ENCODE data around the gene C1orf87.

Gene C1orf87

GRCh38 chr1:60049188-60049587 lies 24.4 kb downstream of the C1orf87 start:
- Mint-ChIP-seq H3K4me1 (ENCODE audit: low read depth in 2 of 2) (no peaks in the 10 kb centered on the region), H3K27me3 (peaks cover 6 to 13% of the 10 kb centered on the region in 2 donors), H3K36me3 (ENCODE audit: insufficient read depth) (no peaks in the 10 kb centered on the region), H3K4me3 (no peak overlapping the region), H3K9me3 (peaks cover 0 to 2% of the 10 kb centered on the region in 2 donors), H3K27ac (no peak overlapping the region)
- DNase-seq: no peak
- no peak for ATAC-seq (replicated peaks)

GRCh38 chr1:60044881-60045280 lies 28.7 kb downstream of the C1orf87 start:
- Mint-ChIP-seq H3K9me3 (peaks cover 0 to 2% of the 10 kb centered on the region in 2 donors), H3K36me3 (ENCODE audit: insufficient read depth) (no peaks in the 10 kb centered on the region), H3K27me3 (peaks cover 8 to 10% of the 10 kb centered on the region in 2 donors), H3K4me3 (no peak overlapping the region), H3K4me1 (ENCODE audit: low read depth in 2 of 2) (no peaks in the 10 kb centered on the region), H3K27ac (no peak overlapping the region)
- ATAC-seq (replicated peaks) (no peak), DNase-seq (no peak)

DNA sequence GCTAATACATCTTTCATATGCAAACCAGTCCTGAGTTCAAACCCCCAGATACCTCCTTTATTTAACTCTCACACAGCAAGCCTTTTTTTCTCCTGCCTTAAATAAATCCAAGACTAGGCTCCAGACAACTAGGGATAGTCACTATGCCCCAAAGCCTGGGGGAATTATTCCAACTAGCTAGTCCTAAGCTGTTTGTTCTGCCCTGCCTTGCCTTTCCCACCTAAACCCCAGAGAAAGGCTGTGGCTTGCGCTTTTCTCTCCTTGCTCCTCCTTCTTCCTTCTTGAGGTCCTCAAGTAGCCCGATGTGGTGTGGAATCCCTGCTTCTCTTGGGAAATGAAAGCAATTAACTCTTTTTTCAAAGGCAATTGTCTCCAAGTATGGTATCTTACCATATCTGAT lies 31.8 kb downstream of the C1orf87 start:
- Mint-ChIP-seq H3K27me3 (peaks cover 10 to 14% of the 10 kb centered on the region in 2 donors), H3K4me1 (ENCODE audit: low read depth in 2 of 2) (no peaks in the 10 kb centered on the region), H3K27ac (no peak overlapping the region), H3K36me3 (ENCODE audit: insufficient read depth) (no peaks in the 10 kb centered on the region), H3K4me3 (no peak overlapping the region), H3K9me3 (no peaks in the 10 kb centered on the region)
- no peak for DNase-seq
- no peak for ATAC-seq (replicated peaks)

DNA sequence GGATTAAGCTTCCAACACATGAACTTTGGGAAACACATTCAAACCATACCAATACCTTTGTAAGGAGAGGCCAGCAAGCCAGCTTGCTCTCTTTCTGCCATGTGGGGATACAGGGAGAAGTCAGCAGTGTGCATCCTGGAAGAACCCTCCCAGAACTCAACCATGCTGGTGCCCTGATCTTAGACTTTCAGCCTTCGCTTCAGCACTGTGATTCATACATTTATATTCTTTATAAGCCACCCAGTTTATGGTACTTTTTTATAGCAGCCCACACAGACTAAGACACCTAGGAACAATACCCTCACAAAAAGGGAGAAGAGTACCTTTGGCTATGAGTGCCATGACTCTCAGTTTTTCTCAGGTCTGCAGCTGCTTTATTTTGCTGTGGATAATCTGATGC lies 35.9 kb downstream of the C1orf87 start:
- no peak overlapping the region for H3K27ac Mint-ChIP-seq
- no peak for DNase-seq
- H3K9me3 Mint-ChIP-seq: no peaks in the 10 kb centered on the region
- ATAC-seq (replicated peaks): no peak
- peaks cover 4 to 30% of the 10 kb centered on the region in 2 donors for H3K27me3 Mint-ChIP-seq
- no peak overlapping the region for H3K4me3 Mint-ChIP-seq
- no peaks in the 10 kb centered on the region for H3K4me1 Mint-ChIP-seq (ENCODE audit: low read depth in 2 of 2)
- no peaks in the 10 kb centered on the region for H3K36me3 Mint-ChIP-seq (ENCODE audit: insufficient read depth)

DNA sequence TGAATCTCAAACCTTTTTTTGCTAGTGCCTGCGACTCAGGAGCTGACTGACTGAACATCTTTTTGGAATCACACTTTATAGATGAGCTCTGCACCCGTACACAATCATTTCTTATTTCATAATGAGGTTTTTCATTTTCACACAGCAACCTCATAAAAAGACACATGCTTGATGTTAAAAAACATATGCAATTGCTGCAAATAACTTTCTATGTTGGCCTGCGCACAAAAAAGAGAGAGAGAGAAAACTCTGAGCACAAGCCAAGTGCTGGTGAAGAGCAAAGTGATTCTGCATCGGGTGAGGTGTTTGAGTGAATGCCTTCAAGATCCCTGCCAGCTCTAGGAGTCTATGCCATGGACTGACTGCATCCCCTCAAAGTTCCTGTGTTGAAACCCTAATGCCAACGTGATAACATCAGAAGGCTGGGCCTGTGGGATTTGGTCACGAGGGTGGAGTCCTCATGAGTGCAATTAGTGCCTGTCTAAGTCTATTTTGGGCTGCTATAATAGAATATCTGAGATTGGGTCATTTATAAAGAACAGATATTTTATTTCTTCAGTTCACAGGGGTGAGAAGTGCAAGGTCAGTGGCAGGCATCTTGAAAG lies 36.6 kb downstream of the C1orf87 start:
- DNase-seq (no peak), ATAC-seq (replicated peaks) (no peak)
- no peaks in the 10 kb centered on the region for H3K9me3 Mint-ChIP-seq
- H3K36me3 Mint-ChIP-seq (ENCODE audit: insufficient read depth): no peaks in the 10 kb centered on the region
- no peak overlapping the region for H3K4me3 Mint-ChIP-seq
- H3K27me3 Mint-ChIP-seq: peaks cover 4 to 26% of the 10 kb centered on the region in 2 donors
- H3K4me1 Mint-ChIP-seq (ENCODE audit: low read depth in 2 of 2): no peaks in the 10 kb centered on the region
- H3K27ac Mint-ChIP-seq: no peak overlapping the region

GRCh38 chr1:60035921-60036320 lies 37.6 kb downstream of the C1orf87 start:
- H3K4me3 Mint-ChIP-seq: no peak overlapping the region
- H3K27ac Mint-ChIP-seq: no peak overlapping the region
- no peaks in the 10 kb centered on the region for H3K4me1 Mint-ChIP-seq (ENCODE audit: low read depth in 2 of 2)
- no peaks in the 10 kb centered on the region for H3K9me3 Mint-ChIP-seq
- H3K27me3 Mint-ChIP-seq: peaks cover 4 to 26% of the 10 kb centered on the region in 2 donors
- DNase-seq: no peak
- no peak for ATAC-seq (replicated peaks)
- no peaks in the 10 kb centered on the region for H3K36me3 Mint-ChIP-seq (ENCODE audit: insufficient read depth)

DNA sequence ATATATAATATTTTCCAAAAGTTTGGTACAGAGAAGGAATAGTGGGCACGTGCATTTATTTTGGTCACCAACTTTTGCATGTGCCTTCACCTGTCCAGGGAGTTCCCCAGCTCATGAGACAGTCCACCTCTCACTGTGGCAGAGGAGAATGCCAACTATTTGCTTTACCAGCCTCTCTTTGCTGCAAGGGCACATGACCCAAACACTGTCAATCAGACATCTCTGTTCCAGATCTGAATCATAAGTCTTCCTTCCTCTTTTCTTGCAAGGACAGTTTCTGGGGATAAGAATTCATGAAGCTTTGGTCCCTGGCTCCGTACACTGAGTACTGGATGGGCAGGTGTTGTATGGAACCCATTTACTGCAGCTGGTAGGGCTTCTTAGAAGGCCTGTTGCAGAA lies 38.6 kb downstream of the C1orf87 start:
- H3K36me3 Mint-ChIP-seq (ENCODE audit: insufficient read depth): no peaks in the 10 kb centered on the region

DNA sequence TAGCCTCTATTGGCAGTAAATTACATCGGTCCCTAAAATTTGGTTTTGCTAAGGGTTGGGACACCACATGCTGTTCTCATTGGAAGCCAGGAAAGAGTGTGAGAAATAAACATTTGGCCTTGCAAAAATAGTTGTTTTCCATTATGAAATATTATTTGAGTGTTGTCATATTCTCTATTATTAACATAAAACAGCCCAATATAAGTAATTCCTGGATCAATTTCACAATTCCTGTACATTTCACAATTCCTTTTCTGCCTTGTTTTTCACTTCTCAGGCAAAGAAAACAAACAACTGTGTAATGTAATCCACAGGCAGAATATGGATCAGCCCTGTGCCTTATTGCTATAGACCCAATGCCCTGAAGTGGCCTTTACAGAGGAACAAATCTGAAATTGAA lies 40.5 kb downstream of the C1orf87 start:
- Mint-ChIP-seq H3K36me3 (ENCODE audit: insufficient read depth) (no peaks in the 10 kb centered on the region), H3K27ac (no peak overlapping the region), H3K9me3 (no peaks in the 10 kb centered on the region), H3K4me3 (no peak overlapping the region), H3K4me1 (ENCODE audit: low read depth in 2 of 2) (no peaks in the 10 kb centered on the region), H3K27me3 (peaks cover 13 to 26% of the 10 kb centered on the region in 2 donors)
- ATAC-seq (replicated peaks) (no peak), DNase-seq (no peak)

More for the DNA sequence above, 38.6 kb downstream of the C1orf87 start:
- no peaks in the 10 kb centered on the region for H3K4me1 Mint-ChIP-seq (ENCODE audit: low read depth in 2 of 2)
- H3K9me3 Mint-ChIP-seq: no peaks in the 10 kb centered on the region
- no peak overlapping the region for H3K4me3 Mint-ChIP-seq
- H3K27ac Mint-ChIP-seq: no peak overlapping the region
- DNase-seq (no peak), ATAC-seq (replicated peaks) (no peak)
- peaks cover 4 to 26% of the 10 kb centered on the region in 2 donors for H3K27me3 Mint-ChIP-seq

DNA sequence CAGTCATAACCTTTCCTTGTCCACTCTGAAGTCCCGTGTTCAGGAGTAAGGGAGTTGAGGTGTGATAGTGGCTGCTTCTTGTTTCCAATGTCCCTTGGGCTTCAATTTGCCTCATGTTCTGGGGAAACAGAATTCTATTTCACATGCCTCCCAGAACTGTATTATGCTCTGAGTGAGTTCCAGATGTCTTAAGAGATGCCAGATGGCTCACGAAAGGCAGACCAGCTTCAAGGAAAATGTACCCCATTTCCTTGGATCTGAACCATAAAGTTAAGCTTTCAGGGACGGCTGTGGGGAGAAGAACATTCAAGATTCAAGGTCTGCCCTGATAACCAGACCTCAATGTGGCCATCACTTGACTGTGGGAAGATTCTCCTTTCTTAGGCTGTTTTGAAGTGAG lies 42.4 kb downstream of the C1orf87 start:
- ATAC-seq (replicated peaks): no peak
- Mint-ChIP-seq H3K27me3 (peaks cover 9 to 20% of the 10 kb centered on the region in 2 donors), H3K9me3 (no peaks in the 10 kb centered on the region), H3K27ac (no peak overlapping the region), H3K4me3 (no peak overlapping the region), H3K4me1 (ENCODE audit: low read depth in 2 of 2) (no peaks in the 10 kb centered on the region), H3K36me3 (ENCODE audit: insufficient read depth) (no peaks in the 10 kb centered on the region)
- no peak for DNase-seq

DNA sequence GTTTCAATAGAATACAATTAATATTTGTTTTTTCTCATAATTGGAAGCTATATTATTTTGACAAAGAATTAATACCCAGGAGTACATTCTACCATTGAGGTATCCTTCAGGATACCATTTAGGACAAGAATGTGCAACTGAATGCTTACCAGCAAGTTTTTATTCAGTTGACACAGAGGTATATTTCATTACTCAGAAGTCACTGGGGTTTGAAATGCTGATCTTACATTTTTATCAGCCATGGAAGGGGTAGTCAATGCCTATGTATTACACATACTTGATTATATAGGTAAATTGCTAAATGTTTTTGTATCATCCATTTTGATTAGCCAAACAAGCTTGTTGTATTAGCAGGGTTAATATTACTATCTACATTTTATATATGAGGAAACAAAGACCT lies 48.0 kb downstream of the C1orf87 start:
- Mint-ChIP-seq H3K4me3 (no peak overlapping the region), H3K4me1 (ENCODE audit: low read depth in 2 of 2) (no peaks in the 10 kb centered on the region), H3K36me3 (ENCODE audit: insufficient read depth) (no peaks in the 10 kb centered on the region), H3K27me3 (peaks cover 0 to 23% of the 10 kb centered on the region in 2 donors), H3K27ac (no peak overlapping the region), H3K9me3 (peaks cover 0 to 2% of the 10 kb centered on the region in 2 donors)
- ATAC-seq (replicated peaks): no peak
- DNase-seq: no peak

DNA sequence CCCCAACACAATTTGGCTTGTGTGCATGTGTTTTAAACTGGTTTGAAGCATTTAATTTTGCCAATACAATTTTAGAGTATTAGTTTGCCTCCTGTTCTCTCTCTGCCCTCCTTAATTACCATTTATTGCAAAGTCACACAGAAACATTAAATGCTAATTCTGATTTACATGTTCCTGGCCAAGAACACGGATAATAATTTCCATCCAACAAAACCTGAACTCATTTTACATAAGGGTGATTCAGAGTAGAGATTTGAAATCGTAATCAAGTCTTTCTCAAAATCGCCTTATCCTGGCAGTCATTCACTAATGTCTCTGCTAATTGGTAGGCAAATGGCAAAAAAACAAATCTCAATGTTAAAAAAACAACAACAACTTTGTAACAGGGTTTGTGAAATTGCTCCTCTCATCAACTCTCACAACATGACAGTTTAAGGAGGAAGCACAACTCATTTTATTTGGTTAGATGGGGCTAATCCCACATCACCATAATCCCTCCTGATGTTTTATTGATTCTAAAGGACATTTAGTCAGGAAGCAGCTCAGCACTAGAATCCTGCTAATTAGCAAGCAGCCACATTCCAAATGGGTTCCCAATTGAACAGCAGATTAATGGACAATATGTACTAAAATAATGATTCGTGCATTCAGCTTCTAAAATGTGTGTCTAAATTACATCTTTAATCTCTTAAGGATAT lies 55.9 kb downstream of the C1orf87 start:
- Mint-ChIP-seq H3K27me3 (peaks cover 0 to 13% of the 10 kb centered on the region in 2 donors), H3K4me3 (no peak overlapping the region), H3K27ac (no peak overlapping the region), H3K36me3 (ENCODE audit: insufficient read depth) (no peaks in the 10 kb centered on the region), H3K4me1 (ENCODE audit: low read depth in 2 of 2) (no peaks in the 10 kb centered on the region), H3K9me3 (no peaks in the 10 kb centered on the region)
- ATAC-seq (replicated peaks): no peak
- DNase-seq: no peak

- Mint-ChIP-seq H3K27me3 (peaks cover 8% of the 10 kb centered on the region in 2 donors), H3K36me3 (ENCODE audit: insufficient read depth) (no peaks in the 10 kb centered on the region), H3K9me3 (no peaks in the 10 kb centered on the region), H3K27ac (no peak overlapping the region), H3K4me3 (no peak overlapping the region), H3K4me1 (ENCODE audit: low read depth in 2 of 2) (no peaks in the 10 kb centered on the region)
- ATAC-seq (replicated peaks) (no peak), DNase-seq (no peak)
These were observed 62.9 kb downstream of the C1orf87 start for GRCh38 chr1:60010690-60011089.

DNA sequence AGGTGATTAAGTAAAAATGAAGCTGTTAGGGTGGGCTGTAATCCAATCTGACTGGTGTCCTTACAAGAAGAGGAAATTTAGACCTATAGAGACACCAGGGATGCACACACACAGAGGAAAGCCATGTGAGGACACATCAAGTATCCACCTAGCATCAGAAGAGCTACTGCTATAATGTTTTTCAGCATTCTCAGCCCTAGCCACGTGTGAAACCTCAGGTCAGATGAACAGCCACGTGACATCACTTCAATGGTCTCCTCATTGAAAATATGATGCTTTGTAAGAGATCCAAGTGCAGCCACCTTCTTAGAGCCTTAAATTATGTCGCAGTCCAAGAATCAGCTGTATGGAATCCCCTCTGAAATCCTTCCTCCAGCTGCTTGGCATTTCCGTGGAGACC lies 65.1 kb downstream of the C1orf87 start:
- no peak overlapping the region for H3K4me3 Mint-ChIP-seq
- peaks cover 8 to 12% of the 10 kb centered on the region in 2 donors for H3K27me3 Mint-ChIP-seq
- DNase-seq: no peak
- no peak for ATAC-seq (replicated peaks)
- H3K36me3 Mint-ChIP-seq (ENCODE audit: insufficient read depth): no peaks in the 10 kb centered on the region
- H3K4me1 Mint-ChIP-seq (ENCODE audit: low read depth in 2 of 2): no peaks in the 10 kb centered on the region
- no peak overlapping the region for H3K27ac Mint-ChIP-seq
- H3K9me3 Mint-ChIP-seq: no peaks in the 10 kb centered on the region

- Mint-ChIP-seq H3K36me3 (ENCODE audit: insufficient read depth) (no peaks in the 10 kb centered on the region), H3K27ac (no peak overlapping the region), H3K9me3 (no peaks in the 10 kb centered on the region), H3K27me3 (peaks cover 9 to 30% of the 10 kb centered on the region in 2 donors), H3K4me3 (no peak overlapping the region), H3K4me1 (ENCODE audit: low read depth in 2 of 2) (no peaks in the 10 kb centered on the region)
- DNase-seq (no peak), ATAC-seq (replicated peaks) (no peak)
These were observed 72.9 kb downstream of the C1orf87 start for GRCh38 chr1:60000625-60001024.

Data from effector memory CD8-positive, alpha-beta T cell (primary cell).